Astrocyte (in vitro differentiated cells and primary cell): ENCODE results near the gene IL1R2. TPM values are rescaled to one million over a fixed set of nuclear protein-coding genes. Genes with fewer than 3 reads are reported as not detected.

ENCODE experiments used
- DNase-seq: peaks from one replicate; pipeline ENCODE4 v3.0.0-alpha.2; 2010; ENCODE audit warnings: low read depth
- FAIRE-seq: peaks from 2 replicates; lab custom pipeline; 2011; peaks lifted over from hg19 to GRCh38; lab: Jason Lieb, UNC
- H2AFZ ChIP-seq: 2 replicates; pipeline ENCODE4 v1.6.0; 2012; ENCODE audit warnings: low read depth, low read length, inconsistent platforms
- H3K27ac ChIP-seq: 2 replicates; pipeline ENCODE4 v1.5.1; 2011; ENCODE audit warnings: low read depth, low read length, inconsistent platforms
- H3K27me3 ChIP-seq: 2 replicates; pipeline ENCODE4 v1.6.0; 2011; ENCODE audit warnings: low read length, inconsistent platforms; ENCODE audit not compliant: insufficient read depth
- H3K36me3 ChIP-seq: 2 replicates; pipeline ENCODE4 v1.5.1; 2011; ENCODE audit warnings: low read length, inconsistent platforms; ENCODE audit not compliant: insufficient read depth
- H3K4me1 ChIP-seq: 2 replicates; pipeline ENCODE4 v1.5.1; 2011; ENCODE audit warnings: low read length, inconsistent platforms; ENCODE audit not compliant: insufficient read depth
- H3K4me2 ChIP-seq: 2 replicates; pipeline ENCODE4 v1.6.0; 2012; ENCODE audit warnings: low read length, inconsistent platforms
- H3K4me3 ChIP-seq: 2 replicates; pipeline ENCODE4 v1.5.1; 2011; ENCODE audit warnings: low read depth, mild to moderate bottlenecking, low read length, inconsistent platforms; ENCODE audit not compliant: insufficient read depth
- H3K79me2 ChIP-seq: 2 replicates; pipeline ENCODE4 v1.6.0; 2012; ENCODE audit warnings: mild to moderate bottlenecking, low read length, inconsistent platforms; ENCODE audit not compliant: insufficient read depth
- H3K9ac ChIP-seq: 2 replicates; pipeline ENCODE4 v1.6.0; 2012; ENCODE audit warnings: mild to moderate bottlenecking, low read length, inconsistent platforms
- H3K9me3 ChIP-seq: 2 replicates; pipeline ENCODE4 v1.5.1; 2012; ENCODE audit warnings: low read depth, mild to moderate bottlenecking, low read length, inconsistent platforms; ENCODE audit not compliant: insufficient read depth
- H4K20me1 ChIP-seq: 2 replicates; pipeline ENCODE4 v1.6.0; 2012; ENCODE audit warnings: low read length, inconsistent platforms; ENCODE audit not compliant: insufficient read depth
- H3K27ac Mint-ChIP-seq: one replicate; pipeline ENCODE4 v1.8.0; 2021; ENCODE audit warnings: mild to moderate bottlenecking, mixed read lengths; ENCODE audit not compliant: unreplicated experiment
- H3K27me3 Mint-ChIP-seq: one replicate; pipeline ENCODE4 v1.8.0; 2021; ENCODE audit warnings: low read depth, mixed read lengths; ENCODE audit not compliant: unreplicated experiment
- H3K36me3 Mint-ChIP-seq: one replicate; pipeline ENCODE4 v1.8.0; 2021; ENCODE audit warnings: low read depth, mixed read lengths; ENCODE audit not compliant: unreplicated experiment
- H3K4me1 Mint-ChIP-seq: one replicate; pipeline ENCODE4 v1.8.0; 2021; ENCODE audit warnings: low read depth, mixed read lengths; ENCODE audit not compliant: unreplicated experiment
- H3K4me3 Mint-ChIP-seq: one replicate; pipeline ENCODE4 v1.8.0; 2021; ENCODE audit warnings: mild to moderate bottlenecking, moderate library complexity, mixed read lengths; ENCODE audit not compliant: unreplicated experiment
- H3K9me3 Mint-ChIP-seq: one replicate; pipeline ENCODE4 v1.8.0; 2021; ENCODE audit warnings: mild to moderate bottlenecking, mixed read lengths; ENCODE audit not compliant: unreplicated experiment
- EZH2 ChIP-seq: IDR thresholded peaks from 2 replicates; pipeline ENCODE4 v1.6.1; 2012; ENCODE audit warnings: mild to moderate bottlenecking, low read length, inconsistent platforms; ENCODE audit not compliant: insufficient read depth
- total RNA-seq: library from RNA; stranded (reverse); gene quantifications from 2 replicates; pipeline ENCODE4 v1.2.1, GENCODE V29; 2021
- TF ChIP-seq, protein P1 (sequence below): IDR thresholded peaks from 2 replicates; pipeline ENCODE4 v1.5.1; 2011; ENCODE audit warnings: low read depth, mild to moderate bottlenecking, inconsistent platforms, low read length, moderate library complexity; ENCODE audit not compliant: insufficient read depth

The IL1R2 gene
- total RNA-seq, 1 donor from 2014 or later, result 0.34 TPM

DNA sequence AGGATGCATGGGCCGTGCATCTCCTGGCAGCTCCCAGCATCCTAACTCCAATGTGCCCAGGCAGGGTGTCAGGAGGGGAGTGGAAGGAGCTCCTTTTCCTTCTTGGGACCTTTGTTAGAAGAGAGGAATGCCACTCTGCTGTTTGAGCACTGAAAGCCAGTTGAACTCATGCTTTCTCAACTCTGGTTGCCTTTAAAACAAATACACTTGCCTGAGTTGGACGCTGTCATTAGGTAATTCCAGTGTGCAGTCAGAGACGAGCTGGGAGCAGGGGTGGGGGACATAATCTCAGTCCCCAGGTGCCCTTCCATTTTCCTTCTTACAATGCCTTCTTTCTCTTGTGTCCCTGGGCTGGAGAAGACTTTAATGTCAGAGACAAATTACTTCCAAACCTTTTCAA is 44.4 kb upstream of the IL1R2 start:
- no peaks in the 10 kb centered on the region for H3K36me3 ChIP-seq
- no peaks in the 10 kb centered on the region for H3K36me3 Mint-ChIP-seq
- DNase-seq (no peak), FAIRE-seq (no peak)
- peaks cover 5% of the 10 kb centered on the region for H3K9me3 Mint-ChIP-seq
- H4K20me1 ChIP-seq, result no peaks in the 10 kb centered on the region
- no peak overlapping the region for H2AFZ ChIP-seq
- TF ChIP-seq EZH2, result no peak
- TF ChIP-seq, protein P1, sequence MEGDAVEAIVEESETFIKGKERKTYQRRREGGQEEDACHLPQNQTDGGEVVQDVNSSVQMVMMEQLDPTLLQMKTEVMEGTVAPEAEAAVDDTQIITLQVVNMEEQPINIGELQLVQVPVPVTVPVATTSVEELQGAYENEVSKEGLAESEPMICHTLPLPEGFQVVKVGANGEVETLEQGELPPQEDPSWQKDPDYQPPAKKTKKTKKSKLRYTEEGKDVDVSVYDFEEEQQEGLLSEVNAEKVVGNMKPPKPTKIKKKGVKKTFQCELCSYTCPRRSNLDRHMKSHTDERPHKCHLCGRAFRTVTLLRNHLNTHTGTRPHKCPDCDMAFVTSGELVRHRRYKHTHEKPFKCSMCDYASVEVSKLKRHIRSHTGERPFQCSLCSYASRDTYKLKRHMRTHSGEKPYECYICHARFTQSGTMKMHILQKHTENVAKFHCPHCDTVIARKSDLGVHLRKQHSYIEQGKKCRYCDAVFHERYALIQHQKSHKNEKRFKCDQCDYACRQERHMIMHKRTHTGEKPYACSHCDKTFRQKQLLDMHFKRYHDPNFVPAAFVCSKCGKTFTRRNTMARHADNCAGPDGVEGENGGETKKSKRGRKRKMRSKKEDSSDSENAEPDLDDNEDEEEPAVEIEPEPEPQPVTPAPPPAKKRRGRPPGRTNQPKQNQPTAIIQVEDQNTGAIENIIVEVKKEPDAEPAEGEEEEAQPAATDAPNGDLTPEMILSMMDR, result no peak
- H3K4me3 ChIP-seq, result no peak overlapping the region
- no peaks in the 10 kb centered on the region for H3K27me3 ChIP-seq
- H3K9ac ChIP-seq, result no peak overlapping the region
- no peaks in the 10 kb centered on the region for H3K9me3 ChIP-seq
- H3K79me2 ChIP-seq, result no peaks in the 10 kb centered on the region
- H3K4me1 Mint-ChIP-seq, result no peaks in the 10 kb centered on the region
- H3K4me3 Mint-ChIP-seq, result no peak overlapping the region
- no peaks in the 10 kb centered on the region for H3K4me1 ChIP-seq
- no peaks in the 10 kb centered on the region for H3K27me3 Mint-ChIP-seq
- H3K4me2 ChIP-seq, result no peak overlapping the region
- no peak overlapping the region for H3K27ac ChIP-seq
- no peak overlapping the region for H3K27ac Mint-ChIP-seq

DNA sequence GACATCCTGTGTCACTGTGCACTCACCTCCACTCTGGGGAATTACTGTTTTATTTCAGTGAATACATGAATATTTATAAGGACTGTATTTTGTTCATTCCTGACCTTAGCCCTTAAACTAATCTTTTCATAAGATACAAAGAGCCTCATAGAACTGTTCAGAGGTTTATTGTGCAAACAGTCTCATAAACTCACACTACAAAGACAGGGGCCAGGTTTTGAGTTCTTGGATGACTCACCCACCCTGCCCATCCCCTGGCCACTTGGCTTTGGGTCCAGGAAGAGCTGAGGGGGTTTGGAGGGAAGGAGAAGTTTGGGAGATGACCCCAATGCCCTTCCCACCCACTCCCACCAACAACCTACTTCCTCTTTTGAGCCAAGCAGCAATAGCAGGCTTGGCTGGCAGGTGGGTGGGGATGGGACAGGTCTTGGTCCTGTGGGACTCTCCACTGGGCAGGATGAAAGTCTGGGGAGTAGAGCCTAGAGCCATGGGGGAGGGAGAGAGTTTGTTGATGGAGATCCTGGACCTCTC is 43.1 kb upstream of the IL1R2 start:
- FAIRE-seq (no peak), DNase-seq (no peak)
- Histone ChIP-seq H3K27ac (no peak overlapping the region), H3K4me1 (no peaks in the 10 kb centered on the region), H2AFZ (no peak overlapping the region), H3K4me2 (no peak overlapping the region), H3K9me3 (no peaks in the 10 kb centered on the region), H3K36me3 (no peaks in the 10 kb centered on the region), H3K27me3 (no peaks in the 10 kb centered on the region), H4K20me1 (no peaks in the 10 kb centered on the region), H3K4me3 (no peak overlapping the region), H3K9ac (no peak overlapping the region), H3K79me2 (no peaks in the 10 kb centered on the region)
- H3K9me3 Mint-ChIP-seq, result peaks cover 5% of the 10 kb centered on the region
- no peaks in the 10 kb centered on the region for H3K4me1 Mint-ChIP-seq
- no peak overlapping the region for H3K27ac Mint-ChIP-seq
- no peaks in the 10 kb centered on the region for H3K27me3 Mint-ChIP-seq
- no peak overlapping the region for H3K4me3 Mint-ChIP-seq
- no peak for TF ChIP-seq EZH2
- TF ChIP-seq, protein P1, result no peak
- H3K36me3 Mint-ChIP-seq, result no peaks in the 10 kb centered on the region

DNA sequence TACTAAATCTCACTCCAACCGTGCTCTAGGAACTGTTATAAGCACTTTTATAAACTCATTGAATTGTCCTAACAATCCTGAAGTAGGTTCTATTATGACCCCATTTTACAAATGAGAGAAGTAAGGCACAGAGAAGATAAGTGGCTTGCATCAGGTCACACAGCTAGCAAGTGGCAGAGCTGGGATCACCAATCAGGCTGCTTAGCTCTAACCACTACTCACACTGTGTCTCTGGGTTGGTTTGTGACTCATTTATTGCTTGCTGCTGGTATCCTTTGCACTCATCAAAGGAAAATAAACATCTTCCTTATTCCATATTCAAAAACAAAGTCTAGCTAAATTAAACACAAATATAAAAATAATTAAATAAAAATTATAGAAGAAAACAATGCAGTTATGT is 42.5 kb upstream of the IL1R2 start:
- Mint-ChIP-seq H3K27ac (no peak overlapping the region), H3K4me3 (no peak overlapping the region), H3K36me3 (no peaks in the 10 kb centered on the region), H3K9me3 (peaks cover 5% of the 10 kb centered on the region), H3K27me3 (no peaks in the 10 kb centered on the region), H3K4me1 (no peaks in the 10 kb centered on the region)
- H3K27ac ChIP-seq, result no peak overlapping the region
- no peak for FAIRE-seq
- no peaks in the 10 kb centered on the region for H4K20me1 ChIP-seq
- no peak overlapping the region for H3K4me2 ChIP-seq
- no peak for DNase-seq
- H3K4me3 ChIP-seq, result no peak overlapping the region
- H2AFZ ChIP-seq, result no peak overlapping the region
- no peak overlapping the region for H3K9ac ChIP-seq
- H3K79me2 ChIP-seq, result no peaks in the 10 kb centered on the region
- TF ChIP-seq EZH2, result no peak
- TF ChIP-seq, protein P1, result no peak
- H3K27me3 ChIP-seq, result no peaks in the 10 kb centered on the region
- H3K4me1 ChIP-seq, result no peaks in the 10 kb centered on the region
- H3K9me3 ChIP-seq, result no peaks in the 10 kb centered on the region
- H3K36me3 ChIP-seq, result no peaks in the 10 kb centered on the region
